Measurements from ENCODE around the gene CARD16. TPM values are rescaled to one million over a fixed set of nuclear protein-coding genes. Genes with fewer than 3 reads are reported as not detected.

Gene CARD16
- total RNA-seq, 1 experiment from 2014 or later, result not detected

DNA sequence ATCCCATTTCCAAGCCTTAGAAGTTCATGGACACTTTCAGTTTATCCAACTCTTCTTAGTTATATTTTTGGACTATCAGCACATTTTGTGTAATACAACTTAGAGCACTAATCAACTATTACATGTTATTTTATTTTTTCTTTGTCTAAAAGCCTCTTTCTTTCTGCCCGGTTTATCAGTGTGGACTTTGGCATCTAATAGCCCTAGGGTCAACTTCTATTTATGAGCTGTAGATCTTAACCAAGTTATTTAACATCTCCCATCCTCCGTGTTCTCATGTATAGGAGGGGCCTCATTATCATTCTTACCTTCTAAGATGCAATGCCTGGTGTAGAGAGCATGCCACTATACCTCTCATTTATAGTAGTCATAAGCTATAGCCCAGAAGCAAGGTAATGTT lies 4.4 kb downstream of the CARD16 start:
- Histone ChIP-seq H3K27ac (ENCODE audit: insufficient read length, low read depth, low read length) (no peak overlapping the region), H2BK5ac (ENCODE audit: insufficient read length, low read length) (no peak overlapping the region), H2BK12ac (ENCODE audit: insufficient read length, low read depth, low read length) (no peak overlapping the region), H4K20me1 (ENCODE audit: control insufficient read depth, insufficient read depth, insufficient read length) (no peaks in the 10 kb centered on the region), H4K5ac (ENCODE audit: insufficient read length, low read depth, low read length) (no peak overlapping the region), H3K56ac (ENCODE audit: insufficient read length, low read depth, low read length) (no peak overlapping the region), H3K27me3 (ENCODE audit: insufficient read depth, low read length) (no peaks in the 10 kb centered on the region), H3K23ac (ENCODE audit: insufficient read length, low read depth, low read length) (no peak overlapping the region), H3K4ac (ENCODE audit: low read depth, low read length) (no peak overlapping the region), H3K14ac (ENCODE audit: insufficient read depth, low read length) (no peak overlapping the region), H2BK20ac (ENCODE audit: low read depth, low read length, poor library complexity, severe bottlenecking) (no peak overlapping the region), H4K91ac (ENCODE audit: insufficient read length, low read depth, low read length) (no peak overlapping the region), H3K79me1 (ENCODE audit: insufficient read depth, low read depth, low read length, poor library complexity, severe bottlenecking) (no peaks in the 10 kb centered on the region), H4K8ac (replicated peaks; ENCODE audit: insufficient read length, low read depth, low read length) (no peak overlapping the region), H3K9me3 (ENCODE audit: control insufficient read depth, low read depth, low read length) (no peaks in the 10 kb centered on the region), H3T11ph (ENCODE audit: low read length) (no peak overlapping the region), H3K18ac (ENCODE audit: insufficient read length, low read depth, low read length) (no peak overlapping the region), H3K9ac (ENCODE audit: extremely low read depth, insufficient read length, low read length) (no peak overlapping the region), H3K4me1 (ENCODE audit: insufficient read depth, low read length) (no peaks in the 10 kb centered on the region), H2AK5ac (ENCODE audit: insufficient read length, low read length) (no peak overlapping the region), H2BK120ac (ENCODE audit: low read depth, low read length, poor library complexity, severe bottlenecking) (no peak overlapping the region), H3K4me2 (ENCODE audit: insufficient read depth, insufficient read length, low read length) (no peak overlapping the region), H3K23me2 (ENCODE audit: insufficient read length, low read depth, low read length, poor library complexity, severe bottlenecking) (no peaks in the 10 kb centered on the region), H2BK15ac (ENCODE audit: low read depth, low read length) (no peak overlapping the region), H2AFZ (ENCODE audit: low read length) (no peak overlapping the region), H3K79me2 (ENCODE audit: insufficient read depth, low read length) (no peaks in the 10 kb centered on the region)
- H3K9me3 Mint-ChIP-seq, result no peaks in the 10 kb centered on the region; a peak in 2 of 5 replicates
- no peak for DNase-seq
- TF ChIP-seq, protein P1, sequence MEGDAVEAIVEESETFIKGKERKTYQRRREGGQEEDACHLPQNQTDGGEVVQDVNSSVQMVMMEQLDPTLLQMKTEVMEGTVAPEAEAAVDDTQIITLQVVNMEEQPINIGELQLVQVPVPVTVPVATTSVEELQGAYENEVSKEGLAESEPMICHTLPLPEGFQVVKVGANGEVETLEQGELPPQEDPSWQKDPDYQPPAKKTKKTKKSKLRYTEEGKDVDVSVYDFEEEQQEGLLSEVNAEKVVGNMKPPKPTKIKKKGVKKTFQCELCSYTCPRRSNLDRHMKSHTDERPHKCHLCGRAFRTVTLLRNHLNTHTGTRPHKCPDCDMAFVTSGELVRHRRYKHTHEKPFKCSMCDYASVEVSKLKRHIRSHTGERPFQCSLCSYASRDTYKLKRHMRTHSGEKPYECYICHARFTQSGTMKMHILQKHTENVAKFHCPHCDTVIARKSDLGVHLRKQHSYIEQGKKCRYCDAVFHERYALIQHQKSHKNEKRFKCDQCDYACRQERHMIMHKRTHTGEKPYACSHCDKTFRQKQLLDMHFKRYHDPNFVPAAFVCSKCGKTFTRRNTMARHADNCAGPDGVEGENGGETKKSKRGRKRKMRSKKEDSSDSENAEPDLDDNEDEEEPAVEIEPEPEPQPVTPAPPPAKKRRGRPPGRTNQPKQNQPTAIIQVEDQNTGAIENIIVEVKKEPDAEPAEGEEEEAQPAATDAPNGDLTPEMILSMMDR (conservative IDR thresholded peaks at IDR 0.05), result no peak
- no peaks in the 10 kb centered on the region for H3K4me1 Mint-ChIP-seq
- WGBS (ENCODE audit: extremely low coverage, insufficient read length, low lambda C conversion rate), result no CpG with 5 or more reads among the region's 2 CpGs
- no peak overlapping the region for H3K27ac Mint-ChIP-seq
- H3K4me3 Mint-ChIP-seq, result no peak overlapping the region
- no peaks in the 10 kb centered on the region for H3K27me3 Mint-ChIP-seq (ENCODE audit: low read depth)
- peaks cover 2 to 9% (median 5%) of the 10 kb centered on the region in 3 experiments; a peak in 4 of 7 replicates for H3K36me3 Mint-ChIP-seq (ENCODE audit: insufficient read depth in 1 of 3, low read depth in 3 of 3)

All from H9 (cell line).